Activated naive CD4-positive, alpha-beta T cell treated with anti-CD3 and anti-CD28 coated beads, Interleukin-2, amount 50 U/mL, for 72 hours (primary cell): Measurements from ENCODE around the gene CYLD. TPM values are rescaled to one million over a fixed set of nuclear protein-coding genes. Genes with fewer than 3 reads are reported as not detected.
A peak's percentile ranks its signal among the peaks of the same experiment; 100 is the strongest.

Source experiments
- ATAC-seq, 2 donors: fragments of 150-1000 bp; cut with Tn5 transposase; 2 replicates each; pipeline ENCODE4 v1.10.0; 2021; ENCODE audit warnings: mild to moderate bottlenecking in 2 of 2, moderate library complexity in 2 of 2
- DNase-seq, 2 donors: peaks; one replicate each; pipeline ENCODE4 v3.0.0; 2021 to 2022; ENCODE audit warnings: low spot score in 2 of 2
- H3K27ac Mint-ChIP-seq, 2 donors: one replicate each; pipeline ENCODE4 v1.8.0; 2022; ENCODE audit warnings: mild to moderate bottlenecking in 2 of 2, mixed read lengths in 2 of 2
- H3K36me3 Mint-ChIP-seq, 2 donors: one replicate each; pipeline ENCODE4 v1.8.0; 2022; ENCODE audit warnings: mixed read lengths in 2 of 2
- H3K9me3 Mint-ChIP-seq, 2 donors: one replicate each; pipeline ENCODE4 v1.8.0; 2022; ENCODE audit warnings: mixed read lengths in 2 of 2
- total RNA-seq, 2 donors: library from RNA; stranded (reverse); gene quantifications; one replicate each; pipeline ENCODE4 v1.2.3, GENCODE V29; 2022

The CYLD gene
- total RNA-seq, 2 donors from 2014 or later, result 88.2 to 92.9 TPM

DNA sequence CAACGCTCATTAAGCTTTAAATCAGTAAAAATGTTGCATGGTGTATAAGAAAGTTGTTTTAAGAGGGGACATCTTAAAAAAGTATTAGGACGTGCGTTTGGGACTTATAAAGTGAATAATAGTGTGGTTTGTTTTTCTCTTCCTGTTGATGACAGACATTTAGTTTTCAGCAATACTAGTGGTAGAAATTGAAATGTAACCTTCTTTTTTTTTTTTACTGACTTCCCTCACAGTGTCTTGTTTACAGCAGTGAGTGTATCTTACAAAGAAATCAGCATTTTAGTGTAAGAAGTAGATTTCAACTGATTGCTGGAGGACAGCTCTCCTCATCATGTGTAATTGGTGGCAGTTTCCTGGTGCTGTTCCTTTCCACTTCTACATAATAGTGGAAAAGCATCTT lies 39.6 kb downstream of the CYLD start:
- ATAC-seq, result no peak
- no peaks in the 10 kb centered on the region for H3K9me3 Mint-ChIP-seq
- H3K36me3 Mint-ChIP-seq, result peaks cover 29 to 45% of the 10 kb centered on the region in 2 donors
- peak overlapping the region in 1 of 2 donors; percentile 30 for H3K27ac Mint-ChIP-seq
- no peak for DNase-seq

DNA sequence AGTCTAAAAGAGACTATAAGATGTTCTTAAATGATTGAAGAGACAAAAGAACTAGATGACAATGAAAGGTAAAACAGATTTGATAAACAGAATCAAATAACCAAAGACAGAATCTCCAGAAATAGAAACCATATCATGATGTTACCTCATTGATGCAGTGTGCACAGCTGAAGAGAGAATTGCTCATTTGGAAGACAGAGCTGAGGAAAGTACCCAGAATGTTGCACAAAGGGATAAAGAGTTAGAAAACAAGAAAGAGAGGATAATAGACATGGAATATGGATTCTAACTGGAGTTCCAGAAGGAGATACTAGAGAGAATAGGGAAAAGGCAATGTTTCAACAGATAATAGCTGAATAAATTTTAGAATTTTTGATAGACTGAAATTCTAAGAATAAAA lies 47.9 kb downstream of the CYLD start:
- Mint-ChIP-seq H3K36me3 (peaks cover 9 to 47% of the 10 kb centered on the region in 2 donors), H3K27ac (no peak overlapping the region), H3K9me3 (peaks cover 0 to 10% of the 10 kb centered on the region in 2 donors)
- DNase-seq (no peak), ATAC-seq (no peak)

DNA sequence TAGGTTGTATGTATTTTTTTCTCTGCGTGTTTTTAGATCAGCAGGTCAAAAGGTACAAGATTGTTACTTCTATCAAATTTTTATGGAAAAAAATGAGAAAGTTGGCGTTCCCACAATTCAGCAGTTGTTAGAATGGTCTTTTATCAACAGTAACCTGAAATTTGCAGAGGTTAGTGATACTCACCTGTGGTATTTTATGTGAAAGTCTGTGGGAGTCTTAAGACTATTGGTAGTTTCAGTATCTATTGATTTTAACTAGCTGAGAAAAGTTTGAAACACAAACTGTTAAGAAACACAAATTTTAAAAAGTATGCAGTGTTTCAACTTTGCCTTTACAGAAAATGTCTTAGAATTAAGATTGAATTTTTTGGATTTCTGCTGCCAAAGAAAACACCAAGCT lies 49.6 kb downstream of the CYLD start:
- Mint-ChIP-seq H3K27ac (no peak overlapping the region), H3K36me3 (peaks cover 4 to 45% of the 10 kb centered on the region in 2 donors), H3K9me3 (peaks cover 0 to 10% of the 10 kb centered on the region in 2 donors)
- no peak for ATAC-seq
- no peak for DNase-seq

DNA sequence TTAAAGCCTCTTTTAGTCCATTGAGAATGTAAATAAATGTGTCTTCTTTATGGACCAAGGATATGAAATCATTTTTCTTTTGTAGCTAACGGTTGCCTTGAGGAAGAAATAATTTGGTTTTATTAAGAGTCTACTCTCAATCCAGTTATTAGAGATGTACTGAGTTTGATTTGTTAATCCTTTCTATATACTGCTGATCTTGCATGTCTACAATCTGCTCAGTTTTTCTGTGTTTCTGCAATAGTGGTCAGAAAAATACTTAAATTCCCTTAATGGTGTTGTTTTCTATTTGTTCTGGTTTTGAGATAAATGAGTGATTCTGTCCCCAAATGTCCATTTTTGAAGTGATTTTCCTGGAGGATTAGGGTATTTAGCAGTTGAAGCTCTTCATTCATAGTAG lies 54.9 kb downstream of the CYLD start:
- H3K36me3 Mint-ChIP-seq, result peaks cover 0 to 11% of the 10 kb centered on the region in 2 donors
- ATAC-seq, result no peak
- no peak overlapping the region for H3K27ac Mint-ChIP-seq
- no peak for DNase-seq
- H3K9me3 Mint-ChIP-seq, result no peaks in the 10 kb centered on the region

DNA sequence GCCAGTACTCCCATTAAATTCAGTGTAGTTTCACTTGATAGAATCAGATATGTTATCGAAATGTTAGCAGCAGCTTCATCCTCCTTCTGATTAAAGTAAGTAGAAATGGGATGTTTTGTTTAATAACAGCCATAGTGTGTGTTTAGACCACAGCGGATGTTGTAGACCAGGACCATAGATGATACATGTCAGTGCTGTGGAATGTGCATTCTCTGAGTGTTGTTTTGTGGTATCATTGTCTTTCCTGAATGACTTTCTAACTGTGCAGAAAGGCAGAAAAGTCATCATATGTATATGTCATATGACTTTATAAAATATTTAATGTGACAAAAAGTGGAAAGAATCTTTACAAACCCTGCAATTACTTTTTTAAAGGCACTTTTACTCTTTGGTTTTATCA lies 55.6 kb downstream of the CYLD start:
- Mint-ChIP-seq H3K36me3 (peaks cover 0 to 7% of the 10 kb centered on the region in 2 donors), H3K9me3 (no peaks in the 10 kb centered on the region), H3K27ac (no peak overlapping the region)
- no peak for DNase-seq
- no peak for ATAC-seq

DNA sequence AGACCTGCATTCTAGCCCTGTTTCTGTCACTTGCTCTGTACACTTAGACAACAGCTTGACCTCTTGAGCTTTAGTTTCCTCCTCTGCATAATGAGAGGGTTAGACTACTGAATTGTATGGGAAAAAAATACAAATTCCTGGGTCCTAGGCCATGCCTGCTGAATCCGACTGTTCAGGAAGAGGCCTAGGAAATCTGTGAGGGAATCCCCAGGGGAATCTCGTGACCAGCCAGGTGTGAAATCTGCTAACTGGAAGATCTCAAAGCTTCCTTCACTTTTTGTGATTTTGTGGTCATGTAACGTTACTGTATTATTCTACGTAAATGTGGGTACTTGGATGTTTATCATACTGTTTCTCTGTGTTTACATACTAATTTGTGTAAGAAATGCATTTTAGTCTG lies 58.2 kb downstream of the CYLD start:
- no peaks in the 10 kb centered on the region for H3K9me3 Mint-ChIP-seq

DNA sequence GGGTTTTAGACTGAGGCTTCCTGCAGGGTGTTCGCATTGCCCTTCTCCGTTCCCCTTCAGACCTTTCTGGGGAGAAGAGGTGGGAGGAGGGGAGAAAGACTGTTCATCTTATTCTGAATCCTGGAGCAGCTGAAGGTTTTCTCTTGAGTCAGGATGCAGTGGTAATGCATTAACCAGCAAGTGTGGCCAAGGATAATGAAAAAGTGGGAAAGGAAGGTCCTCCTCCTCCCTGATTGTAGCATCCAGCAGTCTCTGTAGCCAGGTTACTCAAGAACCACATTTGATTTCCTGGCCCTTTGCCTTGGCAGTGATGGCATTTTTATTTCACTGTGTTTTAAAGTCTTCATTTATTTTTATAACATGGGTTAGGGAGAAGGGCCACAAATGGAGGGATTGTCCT lies 59.1 kb downstream of the CYLD start:
- ATAC-seq (no peak), DNase-seq (no peak)
- H3K27ac Mint-ChIP-seq, result no peak overlapping the region
- no peaks in the 10 kb centered on the region for H3K9me3 Mint-ChIP-seq
- H3K36me3 Mint-ChIP-seq, result no peaks in the 10 kb centered on the region

More for the DNA sequence above, 58.2 kb downstream of the CYLD start:
- ATAC-seq, result no peak
- no peak for DNase-seq
- no peaks in the 10 kb centered on the region for H3K36me3 Mint-ChIP-seq
- H3K27ac Mint-ChIP-seq, result no peak overlapping the region

DNA sequence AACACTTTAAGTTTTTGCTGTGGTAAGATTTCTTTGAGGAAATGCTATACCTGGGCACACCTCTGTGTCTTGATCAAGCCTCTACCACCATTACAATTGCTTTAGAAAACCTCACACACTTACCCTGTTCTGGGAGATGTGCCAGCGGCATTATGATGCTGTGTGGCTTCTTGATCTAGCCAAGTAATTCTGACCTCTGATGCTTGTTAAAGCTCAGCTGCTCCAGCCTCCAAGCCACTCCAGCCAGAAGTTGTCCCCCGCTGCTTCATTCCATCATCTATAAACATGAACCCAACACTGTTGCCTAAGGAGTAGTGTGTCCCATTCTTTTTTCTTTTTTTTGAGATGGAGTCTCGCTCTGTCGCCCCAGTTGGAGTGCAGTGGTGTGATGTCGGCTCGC lies 60.1 kb downstream of the CYLD start:
- ATAC-seq, result no peak
- Mint-ChIP-seq H3K36me3 (no peaks in the 10 kb centered on the region), H3K27ac (peak overlapping the region; percentile 20 to 48)

DNA sequence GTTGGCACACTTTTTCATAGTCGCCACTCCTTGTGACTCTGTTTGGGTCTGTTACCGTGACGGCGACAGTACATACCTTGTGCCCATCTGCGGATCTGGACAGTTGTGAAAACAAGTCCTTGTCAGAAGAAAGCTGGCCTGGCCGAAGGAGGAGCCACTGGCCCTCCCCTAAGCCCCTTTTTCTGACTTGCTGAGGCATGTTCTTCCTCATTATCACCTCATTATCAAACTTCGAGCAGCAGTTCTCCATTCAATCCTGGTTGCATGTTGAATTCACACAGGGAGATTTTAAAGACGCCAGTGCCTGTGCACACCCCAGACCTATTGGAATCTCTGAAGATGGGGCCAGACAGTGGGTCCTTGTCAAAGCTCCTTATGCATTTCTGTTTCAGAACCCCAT lies 61.1 kb downstream of the CYLD start:
- H3K27ac Mint-ChIP-seq, result peak overlapping the region in 1 of 2 donors; percentile 48
- ATAC-seq (no peak), DNase-seq (no peak)
- H3K36me3 Mint-ChIP-seq, result no peaks in the 10 kb centered on the region
- no peaks in the 10 kb centered on the region for H3K9me3 Mint-ChIP-seq

More for the DNA sequence above, 60.1 kb downstream of the CYLD start:
- DNase-seq, result no peak
- H3K9me3 Mint-ChIP-seq, result no peaks in the 10 kb centered on the region

DNA sequence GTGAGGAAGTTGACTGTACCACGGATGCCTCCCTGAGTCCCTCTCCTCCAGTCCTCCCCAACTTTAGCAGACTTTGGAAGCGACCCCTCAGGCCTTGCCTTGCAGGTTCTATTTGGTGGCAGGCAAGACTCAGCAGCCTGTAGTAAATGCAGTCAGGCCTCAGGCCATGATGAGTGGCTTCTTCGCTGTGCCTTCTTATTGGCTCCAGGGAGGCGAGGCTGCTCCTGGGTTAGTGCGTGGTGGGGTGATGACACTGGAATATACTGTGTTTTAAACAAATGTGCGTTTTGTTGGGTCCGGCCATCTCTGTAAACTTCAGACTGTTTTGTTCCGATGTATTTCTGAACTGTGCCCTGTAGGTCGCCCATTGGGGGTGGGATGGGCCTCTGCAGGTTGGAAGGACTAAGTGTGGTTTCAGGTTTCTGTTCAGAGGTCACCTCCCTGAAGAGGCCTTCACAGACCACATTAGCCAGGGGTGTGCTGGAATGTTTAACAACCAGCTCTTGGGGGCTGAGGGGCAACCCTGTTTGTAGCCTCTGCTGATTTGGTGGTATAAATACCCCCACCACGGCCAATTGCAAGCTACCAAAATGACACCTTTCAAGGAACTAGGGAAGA lies 62.5 kb downstream of the CYLD start:
- H3K36me3 Mint-ChIP-seq, result no peaks in the 10 kb centered on the region
- no peaks in the 10 kb centered on the region for H3K9me3 Mint-ChIP-seq
- ATAC-seq (no peak), DNase-seq (no peak)
- H3K27ac Mint-ChIP-seq, result no peak overlapping the region

DNA sequence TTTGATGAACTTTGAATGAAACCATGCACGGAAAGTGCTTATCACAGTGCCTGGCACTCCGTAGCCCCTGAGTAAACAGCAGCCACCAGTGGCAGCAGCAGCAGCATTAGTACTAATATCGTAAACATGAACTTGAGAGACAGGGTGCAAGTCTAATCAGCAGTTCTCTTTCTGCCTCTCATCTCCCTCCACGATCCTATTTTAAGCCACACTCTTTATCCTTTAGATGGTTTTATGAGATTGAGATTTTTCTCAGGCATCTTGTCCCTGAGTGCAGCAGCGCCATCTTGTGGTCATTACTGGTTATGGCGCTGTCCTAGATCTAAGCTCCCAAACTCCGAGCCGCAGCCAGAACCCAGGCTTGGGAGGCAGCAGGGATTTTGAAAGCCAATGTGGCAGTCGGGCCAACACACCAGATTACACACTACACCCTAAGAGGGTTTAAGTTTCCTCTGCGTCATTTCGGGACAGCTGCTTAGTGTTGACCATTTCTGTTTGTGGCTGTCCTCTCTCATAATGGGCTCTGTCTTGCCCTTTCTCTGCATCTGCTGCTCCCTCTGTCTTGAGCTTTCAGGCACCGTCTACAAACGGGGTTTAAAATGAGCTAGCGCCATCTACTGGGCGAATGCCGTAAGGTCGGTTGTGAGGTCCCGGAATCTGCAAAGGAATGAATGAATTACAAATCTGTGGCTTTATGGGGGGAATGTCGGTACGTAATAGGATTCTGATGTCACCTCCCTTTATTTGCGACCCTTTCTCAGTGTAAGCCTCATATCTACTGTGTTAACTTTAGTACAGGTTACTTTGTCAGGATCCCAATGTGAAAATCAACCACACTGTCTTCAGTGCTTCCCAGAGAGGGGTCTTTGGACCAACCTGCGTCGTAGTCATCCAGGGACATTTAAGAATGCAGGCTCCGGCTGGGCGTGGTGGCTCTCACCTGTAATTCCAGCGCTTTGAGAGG lies 64.5 kb downstream of the CYLD start:
- ATAC-seq (peak; percentile 93 to 96), DNase-seq (peak; percentile 84 to 85)
- Mint-ChIP-seq H3K9me3 (no peaks in the 10 kb centered on the region), H3K27ac (peak overlapping the region; percentile 74 to 92), H3K36me3 (no peaks in the 10 kb centered on the region)

DNA sequence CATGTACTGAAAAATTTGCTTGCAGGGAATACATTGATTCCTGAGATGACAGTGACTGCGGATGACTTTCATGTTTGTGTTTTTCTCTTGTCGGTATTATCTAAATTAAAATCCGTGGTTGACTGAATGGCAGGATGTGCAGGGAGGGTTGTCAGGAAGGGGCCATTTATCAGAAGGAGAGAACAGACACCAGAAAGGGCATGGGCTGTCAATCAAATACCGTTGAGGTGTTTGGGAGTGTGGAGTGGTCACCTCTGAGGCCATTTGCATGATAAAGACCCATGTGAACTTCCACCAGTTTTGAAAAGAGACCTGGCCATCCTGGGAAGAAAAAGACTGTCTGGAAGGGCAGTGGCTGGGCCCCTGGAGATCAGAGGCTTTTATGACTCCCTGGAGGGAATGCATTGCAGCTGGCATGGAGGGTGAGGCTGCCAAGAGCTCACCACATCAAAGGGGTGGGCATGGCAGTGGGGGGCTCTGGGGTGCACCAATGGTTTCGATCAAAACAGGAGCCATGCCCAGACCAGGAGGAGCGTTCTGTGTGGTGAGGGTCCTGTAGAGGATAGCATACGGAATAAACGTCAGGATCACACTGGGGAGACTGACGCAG lies 67.1 kb downstream of the CYLD start:
- ATAC-seq, result no peak

DNA sequence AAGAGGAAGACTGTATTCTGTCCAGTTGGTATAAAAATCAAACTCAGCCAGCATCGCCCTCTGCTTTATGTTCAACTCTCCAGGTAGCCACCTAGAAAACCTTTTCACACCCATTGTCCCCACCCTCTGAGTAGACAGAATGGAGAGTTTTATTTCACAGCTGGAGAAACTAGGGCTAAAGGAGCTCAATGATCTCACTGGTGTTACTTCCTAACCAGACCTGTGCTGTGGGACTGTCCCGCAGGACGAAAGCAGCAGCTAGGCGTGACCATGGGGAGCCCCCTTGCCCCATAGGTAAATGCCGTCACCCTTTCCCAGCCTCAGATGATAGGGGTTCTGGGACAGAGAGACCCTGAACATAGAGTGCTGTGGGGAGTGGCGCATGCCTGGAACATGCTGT lies 67.7 kb downstream of the CYLD start:
- H3K9me3 Mint-ChIP-seq, result no peaks in the 10 kb centered on the region
- ATAC-seq, result peak in 1 of 2 donors; percentile 19
- no peaks in the 10 kb centered on the region for H3K36me3 Mint-ChIP-seq
- no peak for DNase-seq
- H3K27ac Mint-ChIP-seq, result peak overlapping the region in 1 of 2 donors; percentile 56

More for the DNA sequence above, 67.1 kb downstream of the CYLD start:
- Mint-ChIP-seq H3K9me3 (no peaks in the 10 kb centered on the region), H3K27ac (peak overlapping the region in 1 of 2 donors; percentile 7), H3K36me3 (no peaks in the 10 kb centered on the region)
- no peak for DNase-seq

DNA sequence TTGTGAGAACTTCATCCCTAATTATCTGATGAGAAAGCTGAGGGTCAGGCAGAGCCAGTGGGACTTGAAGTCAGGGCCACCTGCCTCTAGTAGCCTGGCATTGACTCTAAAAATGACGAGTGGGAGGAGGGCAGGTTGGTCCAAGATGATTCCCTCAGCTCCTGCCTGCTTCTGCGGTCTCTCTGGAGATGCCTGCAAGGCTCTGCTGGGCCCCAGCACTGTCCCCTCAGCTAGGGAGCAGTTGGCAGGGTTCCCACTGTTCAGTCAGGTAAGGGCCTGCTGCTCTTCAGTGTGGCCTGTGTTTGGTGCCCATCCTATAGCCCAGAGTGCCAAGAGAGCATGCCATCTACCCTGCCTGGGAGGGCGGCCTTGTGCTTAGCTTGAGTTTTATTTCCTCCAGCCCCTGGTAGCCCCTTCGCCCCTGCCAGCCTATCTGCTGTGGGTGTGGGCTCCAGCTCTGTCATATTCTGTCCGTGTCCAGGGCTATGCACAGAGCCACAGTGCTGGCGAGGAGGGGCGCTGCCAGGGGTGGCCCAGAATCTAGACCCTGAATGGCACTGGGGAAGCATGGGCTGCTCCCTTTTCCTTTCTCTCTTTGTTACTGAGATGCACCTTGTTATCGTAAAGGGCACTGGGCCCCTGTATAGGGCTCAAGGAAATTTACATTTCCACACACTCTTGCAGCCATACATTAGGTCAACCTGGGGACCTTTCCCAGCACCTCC lies 68.5 kb downstream of the CYLD start:
- Mint-ChIP-seq H3K36me3 (no peaks in the 10 kb centered on the region), H3K27ac (peak overlapping the region in 1 of 2 donors; percentile 56), H3K9me3 (no peaks in the 10 kb centered on the region)
- ATAC-seq (no peak), DNase-seq (no peak)

DNA sequence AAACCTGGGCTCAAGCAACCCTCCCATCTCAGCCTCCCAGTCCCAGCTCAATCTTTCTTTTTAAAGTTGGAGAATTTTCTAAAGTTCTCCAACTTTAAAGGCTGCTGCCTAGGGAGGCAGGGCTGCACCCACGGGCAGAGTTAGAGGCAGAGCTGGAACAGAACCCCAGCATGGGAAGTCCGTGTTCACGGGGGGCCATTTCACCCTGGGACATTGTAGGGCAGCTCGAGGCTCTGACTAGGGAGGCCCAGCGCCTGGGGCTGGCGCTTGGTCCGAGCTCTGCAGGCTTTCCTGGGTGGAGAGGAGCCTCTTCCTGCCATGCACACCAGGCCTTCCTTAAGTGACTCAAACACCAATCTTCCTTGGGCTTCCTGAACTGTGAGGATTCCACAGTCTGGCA lies 70.2 kb downstream of the CYLD start:
- DNase-seq (no peak), ATAC-seq (no peak)
- H3K27ac Mint-ChIP-seq, result no peak overlapping the region
- H3K36me3 Mint-ChIP-seq, result no peaks in the 10 kb centered on the region
- H3K9me3 Mint-ChIP-seq, result no peaks in the 10 kb centered on the region

DNA sequence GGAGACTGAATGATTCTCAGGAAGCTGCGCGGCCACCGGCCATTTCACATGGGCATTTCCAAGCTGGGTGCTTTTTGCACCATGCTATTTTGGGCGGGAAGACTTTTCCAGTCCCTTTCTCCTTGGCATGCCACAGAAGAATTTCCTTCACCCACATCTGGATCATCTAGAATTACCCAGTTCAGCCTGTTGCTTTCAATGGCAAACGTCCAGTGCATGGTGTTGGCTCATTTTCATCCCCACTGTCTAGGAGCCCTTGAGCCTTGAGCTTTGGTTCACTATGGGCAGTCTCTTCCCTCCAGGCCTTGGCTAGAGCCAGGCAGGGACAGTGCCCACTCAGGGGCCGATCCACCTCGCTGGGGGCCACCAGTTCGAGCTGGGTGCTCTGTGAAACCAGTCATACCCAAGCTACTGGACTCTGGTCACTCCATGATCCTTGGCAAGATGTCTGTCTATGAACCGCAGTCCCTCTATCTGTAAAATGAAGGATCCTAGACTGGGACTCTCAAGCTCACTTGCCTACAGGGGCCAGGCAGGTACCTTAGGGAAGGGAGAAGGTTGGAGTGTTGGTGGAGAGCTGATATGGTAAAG lies 71.1 kb downstream of the CYLD start:
- no peak overlapping the region for H3K27ac Mint-ChIP-seq
- no peak for ATAC-seq
- DNase-seq, result no peak
- H3K9me3 Mint-ChIP-seq, result no peaks in the 10 kb centered on the region
- H3K36me3 Mint-ChIP-seq, result no peaks in the 10 kb centered on the region
